HG03565 (cell line): ENCODE data around the gene LAS1L.
"Not testable (repeated sequence)": the region's sequence is repeated elsewhere in the genome, so short reads cannot be mapped to it uniquely, and the experiment has no call there.

Experiments
- ATAC-seq: cut with Tn5 transposase; IDR thresholded peaks from one replicate; pipeline ENCODE4 v1.9.1; 2021; ENCODE audit warnings: mild to moderate bottlenecking, moderate library complexity; ENCODE audit not compliant: unreplicated experiment

The LAS1L gene

GRCh38 chrX:65534450-65535292, at the start of gene LAS1L:
TSS of gene LAS1L (minus strand) at chrX:65534787. CDS start at chrX:65534715, 72 bp downstream.
- peak; percentile 99 for ATAC-seq

- no peak for ATAC-seq
These were observed 48.0 kb upstream of the LAS1L start for GRCh38 chrX:65582450-65583082.

- ATAC-seq, result peak; percentile 90
These were observed 47.2 kb upstream of the LAS1L start for GRCh38 chrX:65581661-65582339.

- ATAC-seq, result no peak
These were observed 43.8 kb upstream of the LAS1L start for GRCh38 chrX:65578346-65578745.

- ATAC-seq, result no peak
These were observed 41.6 kb upstream of the LAS1L start for GRCh38 chrX:65576160-65576559.

GRCh38 chrX:65575022-65575421, 40.4 kb upstream of the LAS1L start:
- no peak for ATAC-seq

- no peak for ATAC-seq
These were observed 39.8 kb upstream of the LAS1L start for GRCh38 chrX:65574356-65574755.

- ATAC-seq, result no peak
These were observed 38.4 kb upstream of the LAS1L start for GRCh38 chrX:65572971-65573370.

GRCh38 chrX:65562850-65563249, 28.3 kb upstream of the LAS1L start:
- ATAC-seq, result not testable (repeated sequence)

- no peak for ATAC-seq
These were observed 17.1 kb upstream of the LAS1L start for GRCh38 chrX:65551489-65552339.

GRCh38 chrX:65551086-65551485, 16.5 kb upstream of the LAS1L start:
- ATAC-seq, result no peak

- ATAC-seq, result no peak
These were observed 10.9 kb upstream of the LAS1L start for GRCh38 chrX:65545456-65545855.

GRCh38 chrX:65537229-65537628, 2.6 kb upstream of the LAS1L start:
- no peak for ATAC-seq

- ATAC-seq, result no peak
These were observed 1.7 kb upstream of the LAS1L start for GRCh38 chrX:65536291-65536690.

- ATAC-seq, result no peak
These were observed 2.6 kb downstream of the LAS1L start for GRCh38 chrX:65532016-65532415.

- no peak for ATAC-seq
These were observed 5.8 kb downstream of the LAS1L start for GRCh38 chrX:65528705-65529340.

GRCh38 chrX:65528293-65528692, 6.3 kb downstream of the LAS1L start:
- ATAC-seq, result no peak

GRCh38 chrX:65524139-65524538, 10.4 kb downstream of the LAS1L start:
- no peak for ATAC-seq

GRCh38 chrX:65522739-65523372, 11.7 kb downstream of the LAS1L start:
- no peak for ATAC-seq

GRCh38 chrX:65519530-65519929, 15.1 kb downstream of the LAS1L start:
- not testable (repeated sequence) for ATAC-seq
